Fibroblast of skin of back (primary cell): ENCODE data around the gene OSBP2.

Experiments
- DNase-seq: peaks from one replicate; pipeline ENCODE4 v3.0.0-alpha.2; 2013

The OSBP2 gene

GRCh38 chr22:30906946-30907345, 212.3 kb downstream of the OSBP2 start:
- DNase-seq: no peak

GRCh38 chr22:30908051-30908461, 213.4 kb downstream of the OSBP2 start:
- no peak for DNase-seq

- DNase-seq: no peak
Observed at GRCh38 chr22:30909306-30909705, 214.6 kb downstream of the OSBP2 start.

GRCh38 chr22:30910358-30910757, 215.7 kb downstream of the OSBP2 start:
- no peak for DNase-seq

GRCh38 chr22:30918761-30919160, 224.1 kb downstream of the OSBP2 start:
- DNase-seq: no peak

GRCh38 chr22:30919973-30920372, 225.3 kb downstream of the OSBP2 start:
- DNase-seq: no peak

- DNase-seq: peak; percentile 59
Observed at GRCh38 chr22:30920407-30920806, 225.7 kb downstream of the OSBP2 start.

- DNase-seq: no peak
Observed at GRCh38 chr22:30921108-30921507, 226.4 kb downstream of the OSBP2 start.

GRCh38 chr22:30922151-30922611, 227.5 kb downstream of the OSBP2 start:
- DNase-seq: peak; percentile 42

GRCh38 chr22:30923168-30923900, 228.7 kb downstream of the OSBP2 start:
- no peak for DNase-seq

GRCh38 chr22:30925667-30926066, 231.0 kb downstream of the OSBP2 start:
- no peak for DNase-seq

GRCh38 chr22:30926706-30927105, 232.0 kb downstream of the OSBP2 start:
- no peak for DNase-seq

GRCh38 chr22:30927806-30928205, 233.1 kb downstream of the OSBP2 start:
- no peak for DNase-seq

- DNase-seq: no peak
Observed at GRCh38 chr22:30928401-30928800, 233.7 kb downstream of the OSBP2 start.

- DNase-seq: no peak
Observed at GRCh38 chr22:30930228-30930627, 235.6 kb downstream of the OSBP2 start.

- DNase-seq: no peak
Observed at GRCh38 chr22:30931541-30932300, 237.0 kb downstream of the OSBP2 start.

- DNase-seq: no peak
Observed at GRCh38 chr22:30932661-30933060, 238.0 kb downstream of the OSBP2 start.

- no peak for DNase-seq
Observed at GRCh38 chr22:30933457-30933856, 238.8 kb downstream of the OSBP2 start.

GRCh38 chr22:30934053-30934452, 239.4 kb downstream of the OSBP2 start:
- DNase-seq: no peak

- no peak for DNase-seq
Observed at GRCh38 chr22:30940685-30941362, 246.2 kb downstream of the OSBP2 start.

- no peak for DNase-seq
Observed at GRCh38 chr22:30941363-30941740, 246.7 kb downstream of the OSBP2 start.

GRCh38 chr22:30943368-30943767, 248.7 kb downstream of the OSBP2 start:
- no peak for DNase-seq

- no peak for DNase-seq
Observed at GRCh38 chr22:30944986-30945385, 250.3 kb downstream of the OSBP2 start.
